Measurements from ENCODE around the gene COBL. TPM values are rescaled to one million over a fixed set of nuclear protein-coding genes. Genes with fewer than 3 reads are reported as not detected.

The COBL gene
- total RNA-seq, 1 experiment from 2014 or later = 52.3 TPM

DNA sequence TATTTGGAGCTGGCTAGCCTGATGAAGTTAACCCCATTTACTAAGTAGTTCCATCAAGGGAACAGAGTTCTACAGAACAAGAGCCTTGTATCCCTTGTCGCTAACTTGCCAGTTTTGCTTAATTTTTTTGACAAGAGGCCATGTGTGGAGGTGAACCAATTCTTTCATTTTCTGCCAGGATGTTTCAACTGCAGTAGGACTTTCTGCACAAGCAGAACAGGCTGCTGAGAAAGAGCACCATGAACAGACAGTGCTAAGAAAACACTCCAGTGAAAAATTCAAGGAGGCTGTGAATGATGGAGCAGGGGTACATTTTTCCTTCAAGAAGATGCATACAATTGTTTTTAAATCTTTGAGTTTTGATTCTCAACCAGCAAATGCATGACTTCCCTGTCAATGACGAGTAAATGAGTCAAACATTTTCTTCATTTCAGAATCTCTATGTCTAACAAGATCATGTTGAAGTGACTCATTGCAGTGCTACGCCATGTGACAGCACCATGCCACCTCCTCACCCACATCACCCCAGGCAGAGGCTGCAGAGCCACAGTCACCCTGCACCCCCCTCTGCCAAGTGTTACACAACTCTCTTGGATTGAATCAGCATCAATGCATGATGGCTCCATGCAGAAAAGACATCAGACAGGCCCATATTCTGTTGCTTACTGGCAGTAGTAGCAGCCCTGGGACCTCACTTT lies 193.1 kb downstream of the COBL start:
- no peak overlapping the region for H2BK12ac ChIP-seq (ENCODE audit: insufficient read length, low read depth, low read length)
- H3K9me3 ChIP-seq (ENCODE audit: control insufficient read depth, low read depth, low read length) = no peaks in the 10 kb centered on the region
- Mint-ChIP-seq H3K9me3 (no peaks in the 10 kb centered on the region), H3K4me3 (no peak overlapping the region), H3K27ac (no peak overlapping the region; a peak in 1 of 7 replicates), H3K27me3 (ENCODE audit: low read depth) (no peaks in the 10 kb centered on the region), H3K4me1 (peaks cover 5 to 7% of the 10 kb centered on the region in 2 experiments; a peak in 2 of 4 replicates), H3K36me3 (ENCODE audit: insufficient read depth in 1 of 3, low read depth in 3 of 3) (peaks cover 0 to 12% (median 6%) of the 10 kb centered on the region in 3 experiments; a peak in 2 of 7 replicates)
- H2AFZ ChIP-seq (ENCODE audit: low read length) = no peak overlapping the region
- H3K4ac ChIP-seq (ENCODE audit: low read depth, low read length) = no peak overlapping the region
- H3K79me1 ChIP-seq (ENCODE audit: insufficient read depth, low read depth, low read length, poor library complexity, severe bottlenecking) = no peaks in the 10 kb centered on the region
- H4K20me1 ChIP-seq (ENCODE audit: control insufficient read depth, insufficient read depth, insufficient read length) = no peaks in the 10 kb centered on the region
- H3K14ac ChIP-seq (ENCODE audit: insufficient read depth, low read length) = no peak overlapping the region
- no peak overlapping the region for H3K9ac ChIP-seq (ENCODE audit: extremely low read depth, insufficient read length, low read length)
- no peak overlapping the region for H3K27ac ChIP-seq (ENCODE audit: insufficient read length, low read depth, low read length)
- H2BK5ac ChIP-seq (ENCODE audit: insufficient read length, low read length) = no peak overlapping the region
- no peak for DNase-seq
- H4K8ac ChIP-seq (replicated peaks; ENCODE audit: insufficient read length, low read depth, low read length) = no peak overlapping the region
- no peaks in the 10 kb centered on the region for H3K79me2 ChIP-seq (ENCODE audit: insufficient read depth, low read length)
- H2BK120ac ChIP-seq (ENCODE audit: low read depth, low read length, poor library complexity, severe bottlenecking) = no peak overlapping the region
- H3K4me2 ChIP-seq (ENCODE audit: insufficient read depth, insufficient read length, low read length) = no peak overlapping the region
- no peaks in the 10 kb centered on the region; the same call in 1 of the 2 replicates for H3K4me1 ChIP-seq (ENCODE audit: insufficient read depth, low read length)
- H2BK15ac ChIP-seq (ENCODE audit: low read depth, low read length) = no peak overlapping the region
- no peak overlapping the region for H3K23ac ChIP-seq (ENCODE audit: insufficient read length, low read depth, low read length)
- no peak overlapping the region for H4K91ac ChIP-seq (ENCODE audit: insufficient read length, low read depth, low read length)
- H3T11ph ChIP-seq (ENCODE audit: low read length) = no peak overlapping the region
- no peak for TF ChIP-seq CTCF (conservative IDR thresholded peaks at IDR 0.05)
- H3K23me2 ChIP-seq (ENCODE audit: insufficient read length, low read depth, low read length, poor library complexity, severe bottlenecking) = no peaks in the 10 kb centered on the region
- no peak overlapping the region for H2BK20ac ChIP-seq (ENCODE audit: low read depth, low read length, poor library complexity, severe bottlenecking)
- H2AK5ac ChIP-seq (ENCODE audit: insufficient read length, low read length) = no peak overlapping the region
- no CpG with 5 or more reads among the region's 3 CpGs for WGBS (ENCODE audit: extremely low coverage, insufficient read length, low lambda C conversion rate)
- H3K27me3 ChIP-seq (ENCODE audit: insufficient read depth, low read length) = no peaks in the 10 kb centered on the region
- no peak overlapping the region for H3K56ac ChIP-seq (ENCODE audit: insufficient read length, low read depth, low read length)
- no peak overlapping the region for H4K5ac ChIP-seq (ENCODE audit: insufficient read length, low read depth, low read length)
- H3K18ac ChIP-seq (ENCODE audit: insufficient read length, low read depth, low read length) = no peak overlapping the region

All from H9 (cell line).